Raji (cell line): Measurements from ENCODE around the gene AANAT.

ENCODE experiments used
- POLR2A ChIP-seq: IDR thresholded peaks from 2 replicates; pipeline ENCODE4 v1.6.1; 2011; ENCODE audit warnings: low read depth, low read length, control low read depth; ENCODE audit not compliant: insufficient read depth

AANAT gene

GRCh38 chr17:76515274-76515949 is 48.0 kb downstream of the AANAT start:
- no peak for TF ChIP-seq POLR2A

DNA sequence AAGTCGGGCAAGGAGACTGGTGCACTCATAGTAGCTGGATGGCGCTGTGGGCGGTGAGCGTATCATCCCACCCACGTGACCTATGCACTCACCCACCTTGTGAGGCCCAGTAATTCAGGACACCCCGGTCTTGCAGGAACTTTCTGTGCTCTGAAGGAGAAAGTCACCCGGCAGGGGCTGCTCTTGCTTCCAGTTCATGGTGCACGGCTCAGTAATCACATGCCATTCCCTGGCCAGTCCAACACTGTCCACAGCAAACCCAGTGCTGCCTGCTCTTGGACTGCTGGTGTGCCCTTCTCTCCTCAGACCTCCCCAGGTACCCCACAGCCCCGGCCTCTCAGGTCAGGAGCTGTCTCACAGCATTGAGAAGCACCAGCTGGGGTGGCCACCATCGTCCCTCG is 50.2 kb downstream of the AANAT start:
- no peak for TF ChIP-seq POLR2A

- no peak for TF ChIP-seq POLR2A
Observed at GRCh38 chr17:76519048-76519966, 51.9 kb downstream of the AANAT start.
